Right atrium auricular region (tissue), 2 donors: ENCODE data around the gene RAPGEF1. TPM values are rescaled to one million over a fixed set of nuclear protein-coding genes. Genes with fewer than 3 reads are reported as not detected.

ENCODE experiments used
- DNase-seq: peaks from one replicate; pipeline ENCODE4 v3.0.0-alpha.2; 2019; ENCODE audit warnings: low spot score
- H3K27ac ChIP-seq, 2 donors: fragments of 200-600 bp; sonication (generic); 1 replicate in 1 of 2; 2 replicates in 1 of 2; pipeline ENCODE4 v1.5.1; 2016 to 2019
- H3K27me3 ChIP-seq, 2 donors: fragments of 200-600 bp; sonication (generic); one replicate each; pipeline versions ENCODE4 v1.5.1 to v1.6.0; 2017 to 2019
- H3K36me3 ChIP-seq: fragments of 200-600 bp; sonication (generic); one replicate; pipeline ENCODE4 v1.5.1; 2016
- H3K4me1 ChIP-seq, 2 donors: fragments of 200-600 bp; sonication (generic); one replicate each; pipeline versions ENCODE4 v1.5.1 to v1.6.0; 2017 to 2019
- H3K4me3 ChIP-seq, 2 donors: fragments of 200-600 bp; sonication (generic); 1 replicate in 1 of 2; 2 replicates in 1 of 2; pipeline ENCODE4 v1.5.1; 2017 to 2019; ENCODE audit warnings: mild to moderate bottlenecking in 1 of 2, moderate library complexity in 1 of 2
- H3K9me3 ChIP-seq, 2 donors: fragments of 200-600 bp; sonication (generic); one replicate each; pipeline ENCODE4 v1.5.1; 2019
- CTCF ChIP-seq, 2 donors: fragments of 200-600 bp; sonication (generic); IDR thresholded peaks; one replicate each; pipeline ENCODE4 v1.5.1; 2019; ENCODE audit warnings: antibody characterized with exemption in 2 of 2
- total RNA-seq, 2 donors: library from RNA; depleted of rRNA; stranded (reverse); fragments of >200 nt; gene quantifications; one replicate each; pipeline ENCODE4 v1.1.0, GENCODE V29; 2016

Gene RAPGEF1
- total RNA-seq, 2 donors from 2014 or later = 59.5 to 65.1 TPM

DNA sequence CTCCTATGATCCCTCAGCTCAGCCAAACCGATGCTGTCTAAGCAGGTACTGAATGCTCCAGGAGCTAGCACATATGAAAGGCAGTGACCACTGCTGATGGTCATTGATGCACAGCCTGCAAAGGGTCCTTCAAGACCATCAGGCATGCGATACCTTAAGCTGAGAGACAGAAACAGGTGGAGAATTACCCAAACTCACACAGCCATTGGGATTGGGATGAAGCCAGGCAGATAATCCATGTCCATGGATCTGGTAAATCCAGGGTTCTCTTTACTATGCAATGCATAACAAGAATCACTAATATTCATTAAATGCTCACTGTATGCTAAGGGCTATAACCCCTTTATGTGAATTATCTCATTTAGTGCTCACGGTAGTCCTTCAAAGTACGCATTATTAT lies 36.2 kb downstream of the RAPGEF1 start:
- H3K9me3 ChIP-seq = no peaks in the 10 kb centered on the region
- peak overlapping the region; percentile 9 to 22 for H3K27ac ChIP-seq
- no peak for TF ChIP-seq CTCF (IDR thresholded peaks at IDR 0.05)
- H3K4me1 ChIP-seq = peaks cover 0 to 70% of the 10 kb centered on the region in 2 donors
- no peak for DNase-seq
- no peaks in the 10 kb centered on the region for H3K27me3 ChIP-seq
- H3K36me3 ChIP-seq = no peaks in the 10 kb centered on the region
- H3K4me3 ChIP-seq = no peak overlapping the region

DNA sequence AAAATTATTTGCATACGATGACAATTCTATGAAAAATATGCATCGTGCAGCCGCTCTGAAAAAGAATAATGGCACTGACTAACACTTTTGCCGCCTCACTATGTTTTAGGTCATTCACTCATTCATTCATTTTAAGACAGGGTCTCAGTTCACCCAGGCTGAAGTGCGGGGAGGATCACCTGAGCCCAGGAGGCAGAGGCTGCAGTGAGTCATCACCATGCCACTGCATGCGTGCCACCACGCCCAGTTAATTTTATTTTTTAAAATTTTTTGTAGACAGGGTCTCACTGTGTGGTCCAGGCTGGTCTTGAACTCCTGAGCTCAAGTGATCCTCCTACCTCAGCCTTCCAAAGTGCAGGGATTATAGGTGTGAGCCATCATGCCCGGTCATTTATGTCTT lies 37.0 kb downstream of the RAPGEF1 start:
- Histone ChIP-seq H3K27me3 (no peaks in the 10 kb centered on the region), H3K9me3 (no peaks in the 10 kb centered on the region), H3K4me3 (no peak overlapping the region), H3K27ac (peak overlapping the region in 1 of 2 donors; percentile 32), H3K4me1 (peaks cover 0 to 70% of the 10 kb centered on the region in 2 donors), H3K36me3 (no peaks in the 10 kb centered on the region)
- DNase-seq = no peak
- no peak for TF ChIP-seq CTCF (IDR thresholded peaks at IDR 0.05)

DNA sequence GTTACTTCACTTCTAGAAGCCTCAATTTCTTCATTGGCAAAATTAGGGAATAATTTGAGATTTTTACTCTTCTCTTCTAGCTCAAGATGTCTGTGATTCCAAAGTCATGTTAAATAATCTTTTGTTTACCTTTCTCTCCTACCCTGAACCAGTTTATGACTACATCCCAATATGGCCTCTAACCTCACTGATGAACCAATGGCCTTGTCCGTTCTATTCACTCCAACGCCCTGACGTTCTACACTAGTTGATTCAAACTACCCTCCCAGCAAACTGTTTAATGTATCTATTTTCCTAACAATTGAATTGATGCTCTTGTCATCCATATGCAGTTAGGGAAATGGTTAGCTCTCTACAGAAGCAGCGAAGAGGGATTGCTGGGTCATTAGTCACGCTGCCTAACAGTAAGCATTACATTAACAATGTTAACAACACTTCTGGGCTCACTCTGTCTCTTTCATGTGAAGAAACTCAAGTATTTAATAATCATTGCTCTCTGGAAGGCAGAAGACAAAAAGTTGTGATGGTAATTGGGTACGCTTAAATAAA lies 38.0 kb downstream of the RAPGEF1 start:
- no peaks in the 10 kb centered on the region for H3K36me3 ChIP-seq
- no peak for TF ChIP-seq CTCF (IDR thresholded peaks at IDR 0.05)
- DNase-seq = no peak
- no peaks in the 10 kb centered on the region for H3K27me3 ChIP-seq
- peaks cover 0 to 72% of the 10 kb centered on the region in 2 donors for H3K4me1 ChIP-seq
- no peaks in the 10 kb centered on the region for H3K9me3 ChIP-seq
- no peak overlapping the region for H3K4me3 ChIP-seq
- peak overlapping the region; percentile 29 to 32 for H3K27ac ChIP-seq

DNA sequence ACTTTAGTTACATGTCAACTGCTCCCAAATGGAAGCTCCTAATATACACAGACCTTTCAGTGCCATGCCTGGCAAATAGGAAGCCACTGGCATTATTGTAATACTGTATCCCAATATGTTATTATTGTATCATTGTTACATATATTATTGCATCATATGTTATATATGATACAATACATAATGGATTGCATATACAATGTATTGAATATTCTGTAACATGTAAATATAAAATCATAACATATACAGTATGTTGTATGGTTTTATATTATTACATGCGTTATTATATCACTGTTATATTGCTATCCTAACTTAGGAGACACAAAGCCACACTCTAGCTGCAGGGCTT lies 38.5 kb downstream of the RAPGEF1 start:
- H3K9me3 ChIP-seq = no peaks in the 10 kb centered on the region
- H3K4me3 ChIP-seq = no peak overlapping the region
- DNase-seq = no peak
- peak overlapping the region; percentile 29 to 32 for H3K27ac ChIP-seq
- H3K27me3 ChIP-seq = no peaks in the 10 kb centered on the region
- no peaks in the 10 kb centered on the region for H3K36me3 ChIP-seq
- TF ChIP-seq CTCF (IDR thresholded peaks at IDR 0.05) = no peak
- peaks cover 0 to 73% of the 10 kb centered on the region in 2 donors for H3K4me1 ChIP-seq

GRCh38 chr9:131700765-131701435 lies 39.0 kb downstream of the RAPGEF1 start:
- H3K9me3 ChIP-seq = no peaks in the 10 kb centered on the region
- H3K36me3 ChIP-seq = no peaks in the 10 kb centered on the region
- no peak overlapping the region for H3K4me3 ChIP-seq
- no peak for DNase-seq
- H3K27me3 ChIP-seq = no peaks in the 10 kb centered on the region
- H3K4me1 ChIP-seq = peaks cover 0 to 77% of the 10 kb centered on the region in 2 donors
- H3K27ac ChIP-seq = peak overlapping the region; percentile 33 to 72
- no peak for TF ChIP-seq CTCF (IDR thresholded peaks at IDR 0.05)

DNA sequence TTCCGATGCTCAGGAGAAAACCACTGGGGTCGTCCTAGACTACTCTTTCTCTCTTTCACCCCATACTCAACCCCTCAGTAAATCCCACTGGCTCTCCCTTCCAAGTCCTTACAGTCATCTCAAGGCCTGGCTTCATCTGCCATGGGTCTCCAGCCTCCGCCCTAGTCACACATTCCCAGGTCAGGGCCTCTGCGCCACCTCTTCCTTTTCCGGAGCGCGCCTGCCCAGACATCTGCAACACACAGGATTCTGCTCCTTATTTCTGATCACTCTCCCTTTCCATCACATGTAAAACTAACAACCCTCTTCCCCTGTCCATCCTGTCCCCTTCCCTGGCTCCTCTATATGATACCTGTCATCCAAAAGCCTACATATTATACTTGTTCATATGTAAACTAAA lies 39.8 kb downstream of the RAPGEF1 start:
- Histone ChIP-seq H3K27ac (peak overlapping the region; percentile 33 to 72), H3K4me1 (peaks cover 0 to 76% of the 10 kb centered on the region in 2 donors), H3K9me3 (no peaks in the 10 kb centered on the region), H3K4me3 (no peak overlapping the region), H3K36me3 (no peaks in the 10 kb centered on the region), H3K27me3 (no peaks in the 10 kb centered on the region)
- no peak for TF ChIP-seq CTCF (IDR thresholded peaks at IDR 0.05)
- DNase-seq = no peak
